Activated gamma-delta T cell treated with anti-CD3 and anti-CD28 coated beads, Interleukin-2, amount 50 U/mL, for 16 hours (primary cell): ENCODE data around the gene PSMB2.

Source experiments
- DNase-seq: peaks from one replicate; pipeline ENCODE4 v3.0.0-alpha.2; 2020; ENCODE audit warnings: low read depth

The PSMB2 gene

DNA sequence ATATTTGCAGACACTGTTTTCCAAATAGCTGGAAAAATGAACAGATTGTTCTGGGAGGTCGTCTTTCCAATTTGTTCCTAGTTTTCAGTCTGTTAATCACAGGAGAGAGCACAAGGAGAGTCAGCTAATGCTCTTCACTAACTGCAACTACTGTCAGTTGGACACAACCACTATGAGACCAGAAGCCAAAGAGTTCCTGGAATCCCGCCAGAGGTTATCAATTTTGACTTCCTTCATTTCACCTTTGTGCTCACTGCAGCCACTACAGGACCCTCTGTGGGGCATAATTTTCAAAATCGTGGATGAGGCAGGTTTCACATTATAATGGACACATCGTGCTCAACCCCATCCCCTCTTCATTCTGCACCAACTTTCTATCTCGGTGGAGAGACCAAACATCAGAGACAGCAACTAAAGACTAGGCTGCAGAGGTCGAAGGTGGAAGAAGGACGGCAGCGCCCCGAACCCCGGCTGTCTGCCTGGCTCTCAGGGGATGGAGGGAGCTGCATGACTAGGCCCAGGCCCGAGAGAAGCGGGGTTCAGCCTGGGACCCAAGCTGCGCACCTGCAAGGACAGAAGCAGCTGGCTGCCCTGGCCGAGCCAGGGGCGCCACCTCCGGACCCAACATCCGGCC, 84.7 kb downstream of the PSMB2 start:
- no peak for DNase-seq

- DNase-seq, result no peak
These were observed 85.5 kb downstream of the PSMB2 start for GRCh38 chr1:35555601-35556477.

- DNase-seq, result no peak
These were observed 86.1 kb downstream of the PSMB2 start for GRCh38 chr1:35555212-35555584.

DNA sequence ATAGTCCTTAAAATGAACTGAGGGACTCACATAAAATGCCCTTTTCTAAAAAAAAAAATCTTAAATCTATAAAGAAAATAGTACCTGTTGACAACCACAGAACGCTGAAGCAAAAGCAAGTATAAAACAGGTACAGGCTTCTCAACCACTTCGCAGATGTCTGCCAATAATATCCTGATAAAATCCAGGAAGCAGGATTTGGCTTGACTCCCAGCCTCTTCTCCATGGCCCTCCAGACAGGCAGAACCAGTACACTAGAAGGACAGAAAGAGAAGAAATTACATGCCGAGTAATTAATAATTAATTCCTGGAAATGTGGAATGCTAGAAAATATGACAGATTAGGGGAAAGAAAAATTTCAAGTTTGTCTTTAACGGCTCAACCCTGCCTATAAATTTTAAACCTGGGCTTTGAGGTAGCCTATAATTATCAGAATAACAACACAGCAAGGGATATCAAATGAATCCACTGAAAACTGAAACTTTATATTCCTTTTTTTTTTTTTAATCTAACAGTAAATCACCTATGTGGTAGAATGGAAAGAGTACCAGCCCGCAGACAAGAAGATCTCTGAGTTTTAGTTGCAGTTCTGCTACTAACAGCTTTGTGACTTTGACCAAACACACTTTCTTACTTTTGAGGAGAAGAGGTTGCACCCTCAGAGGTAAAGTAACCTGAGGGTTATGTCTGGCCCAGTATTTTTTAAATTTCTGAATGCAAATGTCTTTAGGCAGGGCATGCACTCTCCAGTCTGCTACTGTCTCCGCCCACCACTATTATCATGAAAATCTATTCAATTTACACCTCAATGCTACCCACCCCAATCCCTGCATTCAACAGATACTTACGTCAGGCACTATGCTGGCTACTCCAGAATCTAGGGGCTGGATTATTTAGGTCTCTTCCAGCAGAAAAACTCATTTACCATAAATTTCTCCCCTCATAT, 86.8 kb downstream of the PSMB2 start:
- no peak for DNase-seq

DNA sequence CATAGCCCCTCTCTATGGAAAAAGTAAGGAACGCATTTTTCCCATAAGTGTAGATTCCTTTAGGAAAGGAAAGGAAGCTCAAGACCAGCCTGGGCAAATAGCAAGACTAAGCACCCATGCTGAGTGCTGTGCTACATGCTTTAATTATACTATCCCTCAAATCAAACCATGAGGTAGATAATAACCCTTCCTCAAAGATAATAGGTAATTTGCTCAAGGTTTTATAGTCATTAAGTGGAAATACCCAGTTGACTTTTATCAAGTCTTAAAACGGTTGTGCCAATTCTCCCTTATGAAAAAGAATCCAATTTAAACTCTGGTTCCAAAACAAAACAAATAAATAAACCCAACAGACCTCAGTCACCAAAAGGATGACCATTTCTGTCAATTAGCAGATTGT, 87.5 kb downstream of the PSMB2 start:
- no peak for DNase-seq
